Endodermal cell (in vitro differentiated cells): ENCODE results near the gene RYR2. TPM values are rescaled to one million over a fixed set of nuclear protein-coding genes. Genes with fewer than 3 reads are reported as not detected.

Experiments used
- DNase-seq: peaks from one replicate; pipeline ENCODE4 v3.0.0-alpha.2; 2017
- H3K27ac ChIP-seq: 2 replicates; pipeline ENCODE4 v1.5.1; 2013; ENCODE audit warnings: mild to moderate bottlenecking, low read depth, low read length, moderate library complexity
- H3K27me3 ChIP-seq: 2 replicates; pipeline ENCODE4 v1.6.1; 2013; ENCODE audit warnings: mild to moderate bottlenecking, low read length, moderate library complexity; ENCODE audit not compliant: insufficient read depth, control insufficient read depth, poor library complexity, severe bottlenecking
- H3K36me3 ChIP-seq: 2 replicates; pipeline ENCODE4 v1.7.0; 2013; ENCODE audit warnings: mild to moderate bottlenecking, low read length, moderate library complexity; ENCODE audit not compliant: control insufficient read depth, insufficient read depth
- H3K4me1 ChIP-seq: one replicate; pipeline ENCODE4 v1.7.0; 2013; ENCODE audit warnings: low read length; ENCODE audit not compliant: control insufficient read depth, insufficient read depth
- H3K4me3 ChIP-seq: 2 replicates; pipeline ENCODE4 v1.5.1; 2013; ENCODE audit warnings: mild to moderate bottlenecking, low read length, moderate library complexity
- H3K9ac ChIP-seq: 2 replicates; pipeline ENCODE4 v1.6.1; 2013; ENCODE audit warnings: mild to moderate bottlenecking, low read length, moderate library complexity; ENCODE audit not compliant: poor library complexity, severe bottlenecking; ENCODE audit errors: extremely low read depth
- H3K9me3 ChIP-seq: 2 replicates; pipeline ENCODE4 v1.6.1; 2013; ENCODE audit warnings: mild to moderate bottlenecking, low read length, moderate library complexity; ENCODE audit not compliant: control insufficient read depth
- H3K27ac Mint-ChIP-seq: 2 replicates; pipeline ENCODE4 v1.8.0; 2020; ENCODE audit warnings: mixed read lengths
- H3K27me3 Mint-ChIP-seq: 2 replicates; pipeline ENCODE4 v1.8.0; 2021; ENCODE audit warnings: mild to moderate bottlenecking, mixed read lengths; ENCODE audit not compliant: insufficient read depth
- H3K36me3 Mint-ChIP-seq: 2 replicates; pipeline ENCODE4 v1.8.0; 2020; ENCODE audit warnings: low read depth, mixed read lengths
- H3K4me1 Mint-ChIP-seq: 2 replicates; pipeline ENCODE4 v1.8.0; 2020; ENCODE audit warnings: mixed read lengths
- H3K4me3 Mint-ChIP-seq: 2 replicates; pipeline ENCODE4 v1.8.0; 2020; ENCODE audit warnings: mild to moderate bottlenecking, moderate library complexity, mixed read lengths
- H3K9me3 Mint-ChIP-seq: 2 replicates; pipeline ENCODE4 v1.8.0; 2020; ENCODE audit warnings: mild to moderate bottlenecking, mixed read lengths
- CTCF ChIP-seq: fragments of 200-600 bp; sonication (generic); conservative IDR thresholded peaks from 2 replicates; pipeline ENCODE4 v1.5.0; 2021; ENCODE audit warnings: antibody characterized with exemption, mild to moderate bottlenecking
- WGBS, 2 experiments: methylation state at CpG; one replicate each; pipeline versions ENCODE4 v1.1.5 to v1.1.7; 2013; ENCODE audit warnings: missing lambda C conversion rate in 2 of 2, mixed read lengths in 1 of 2; ENCODE audit not compliant: insufficient coverage in 1 of 2, insufficient read length in 1 of 2; 5-methylcytosine and 5-hydroxymethylcytosine counted together
- total RNA-seq, 2 donors: library from RNA; stranded (reverse); fragmentation: NEBNext Ultra II Directional in 1 of 2; extraction: Animal tissue kit (Norgen Biotek cat#: 25700) in 1 of 2; gene quantifications; 2 replicates in 1 of 2; 3 replicates in 1 of 2; pipeline ENCODE4 v1.2.1, GENCODE V29; 2021

The RYR2 gene
- total RNA-seq, 2 donors from 2014 or later: 0.95 to 2.4 TPM

DNA sequence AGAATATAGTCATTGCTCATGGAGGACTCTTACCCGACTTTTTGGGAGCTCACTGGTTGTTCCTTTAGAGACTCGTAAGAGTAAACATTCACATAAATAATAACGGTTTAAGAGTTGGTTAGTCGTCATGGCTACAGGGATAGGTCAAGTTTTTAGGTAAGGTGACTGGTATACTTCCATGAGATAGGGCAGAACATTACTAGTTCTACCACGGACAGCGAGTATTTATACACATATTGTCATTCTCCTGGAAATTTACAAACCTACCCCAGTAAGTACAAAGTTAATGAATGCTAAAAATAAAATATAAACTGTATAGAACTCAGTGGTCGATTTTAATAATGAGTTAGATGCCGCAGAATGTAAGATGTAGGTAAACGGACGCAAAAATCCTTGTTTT, 1.2 kb upstream of the RYR2 start:
- Mint-ChIP-seq H3K36me3 (no peaks in the 10 kb centered on the region), H3K4me1 (peaks cover 15% of the 10 kb centered on the region), H3K4me3 (no peak overlapping the region), H3K27me3 (peaks cover 51% of the 10 kb centered on the region), H3K9me3 (no peaks in the 10 kb centered on the region), H3K27ac (no peak overlapping the region)
- H3K9ac ChIP-seq: no peak overlapping the region
- 89 to 91% methylated on average over 7 to 8 of the region's 10 CpGs for WGBS, 2 experiments
- no peak overlapping the region for H3K4me3 ChIP-seq
- H3K27ac ChIP-seq: no peak overlapping the region
- H3K9me3 ChIP-seq: no peaks in the 10 kb centered on the region
- H3K36me3 ChIP-seq: no peaks in the 10 kb centered on the region
- no peak for TF ChIP-seq CTCF
- no peak for DNase-seq
- no peaks in the 10 kb centered on the region for H3K4me1 ChIP-seq
- peaks cover 44% of the 10 kb centered on the region for H3K27me3 ChIP-seq

DNA sequence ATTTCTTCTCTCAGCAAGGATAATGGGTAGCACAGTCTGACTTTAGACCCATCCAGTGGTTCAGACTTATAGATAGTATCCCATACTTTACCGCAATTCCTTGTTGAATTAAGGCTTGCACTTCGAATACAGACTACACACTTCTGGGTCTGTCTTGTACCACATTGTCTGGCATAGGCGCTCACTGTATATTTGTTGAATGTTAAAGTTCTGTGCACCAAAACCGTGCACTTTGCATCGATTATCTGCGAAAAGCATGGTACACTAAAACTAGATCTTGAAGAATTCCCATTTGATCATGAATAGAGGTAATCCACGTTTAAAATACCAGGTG, 556 bp upstream of the RYR2 start:
- Mint-ChIP-seq H3K4me3 (peak overlapping the region; percentile 46), H3K27me3 (peaks cover 53% of the 10 kb centered on the region), H3K4me1 (peaks cover 15% of the 10 kb centered on the region), H3K9me3 (no peaks in the 10 kb centered on the region), H3K27ac (no peak overlapping the region), H3K36me3 (no peaks in the 10 kb centered on the region)
- DNase-seq: no peak
- Histone ChIP-seq H3K9ac (no peak overlapping the region), H3K9me3 (no peaks in the 10 kb centered on the region), H3K27ac (no peak overlapping the region), H3K4me1 (peaks cover 5% of the 10 kb centered on the region), H3K27me3 (peaks cover 44% of the 10 kb centered on the region), H3K36me3 (no peaks in the 10 kb centered on the region), H3K4me3 (peak overlapping the region; percentile 60)
- 51 to 52% methylated on average over 7 of the region's 7 CpGs for WGBS, 2 experiments
- TF ChIP-seq CTCF: no peak

DNA sequence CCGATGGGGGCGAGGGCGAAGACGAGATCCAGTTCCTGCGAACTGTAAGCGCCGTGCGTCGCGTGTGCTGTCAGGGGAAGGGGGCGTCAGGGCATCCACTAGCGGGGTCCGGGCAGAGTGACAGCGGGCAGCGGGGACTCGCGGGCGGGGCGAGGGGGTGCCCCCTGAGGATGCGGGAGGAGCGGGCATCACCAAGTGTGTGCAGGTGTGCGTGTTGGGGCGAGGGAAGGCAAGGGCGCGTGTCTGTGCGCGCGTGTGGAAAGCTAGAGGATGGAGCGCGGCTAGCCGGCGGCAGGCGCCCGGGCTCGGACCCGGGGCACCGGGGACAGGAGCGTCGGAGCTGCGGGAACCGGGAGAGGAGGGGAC, 525 bp downstream of the RYR2 start:
- peaks cover 44% of the 10 kb centered on the region for H3K27me3 ChIP-seq
- no peak overlapping the region for H3K27ac Mint-ChIP-seq
- TF ChIP-seq CTCF: no peak

More for the DNA sequence above, 525 bp downstream of the RYR2 start:
- peak overlapping the region; percentile 81 for H3K4me3 ChIP-seq
- DNase-seq: peak; percentile 69
- Mint-ChIP-seq H3K9me3 (no peaks in the 10 kb centered on the region), H3K4me1 (peaks cover 15% of the 10 kb centered on the region), H3K27me3 (peaks cover 53% of the 10 kb centered on the region), H3K36me3 (no peaks in the 10 kb centered on the region), H3K4me3 (peak overlapping the region; percentile 62)
- 0% methylated on average over 19 to 41 of the region's 41 CpGs for WGBS, 2 experiments
- H3K9ac ChIP-seq: no peak overlapping the region
- H3K36me3 ChIP-seq: no peaks in the 10 kb centered on the region
- no peak overlapping the region for H3K27ac ChIP-seq
- H3K4me1 ChIP-seq: peaks cover 13% of the 10 kb centered on the region
- H3K9me3 ChIP-seq: no peaks in the 10 kb centered on the region
